ENCODE results near the gene NPPC. TPM values are rescaled to one million over a fixed set of nuclear protein-coding genes. Genes with fewer than 3 reads are reported as not detected.

The NPPC gene
- polyA plus RNA-seq, 1 donor: 3.5 TPM

DNA sequence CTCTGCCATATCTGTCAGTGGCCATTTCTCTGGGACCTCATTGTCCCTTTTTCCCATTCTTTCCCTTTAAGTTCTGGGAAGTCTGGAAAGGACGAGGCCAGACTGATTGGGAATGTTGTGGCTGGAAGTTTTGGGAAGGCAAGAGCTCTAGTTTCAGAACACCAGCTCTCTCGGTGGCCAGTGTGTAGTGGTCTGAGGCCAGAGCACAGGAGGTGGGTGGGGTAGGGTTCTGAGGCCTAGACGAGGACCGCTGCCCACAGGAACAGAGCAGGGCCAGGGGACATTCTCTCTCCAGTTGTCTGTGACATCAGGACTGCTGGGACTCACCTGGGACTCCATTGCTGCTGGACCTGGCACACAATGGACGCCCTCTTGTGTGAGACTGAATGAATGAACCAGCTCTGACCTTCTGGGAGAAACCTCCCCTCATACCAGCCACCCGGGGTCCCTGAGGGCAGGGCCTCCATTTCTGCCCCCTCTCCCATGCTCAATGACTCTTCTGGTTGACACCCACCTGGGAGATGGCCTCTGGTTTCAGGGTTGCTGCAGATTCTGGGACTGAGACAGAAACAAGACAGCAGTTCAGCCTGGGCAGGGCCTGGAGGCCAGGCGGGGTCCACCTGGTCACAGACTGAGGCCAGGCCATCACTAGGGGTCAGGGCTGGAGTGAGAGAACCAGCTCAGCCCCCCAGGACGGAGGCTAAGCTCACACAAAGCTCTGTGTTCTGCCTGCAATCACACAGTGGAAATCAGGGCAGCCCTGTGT lies 8.4 kb upstream of the NPPC start:
- DNase-seq: no peak

DNA sequence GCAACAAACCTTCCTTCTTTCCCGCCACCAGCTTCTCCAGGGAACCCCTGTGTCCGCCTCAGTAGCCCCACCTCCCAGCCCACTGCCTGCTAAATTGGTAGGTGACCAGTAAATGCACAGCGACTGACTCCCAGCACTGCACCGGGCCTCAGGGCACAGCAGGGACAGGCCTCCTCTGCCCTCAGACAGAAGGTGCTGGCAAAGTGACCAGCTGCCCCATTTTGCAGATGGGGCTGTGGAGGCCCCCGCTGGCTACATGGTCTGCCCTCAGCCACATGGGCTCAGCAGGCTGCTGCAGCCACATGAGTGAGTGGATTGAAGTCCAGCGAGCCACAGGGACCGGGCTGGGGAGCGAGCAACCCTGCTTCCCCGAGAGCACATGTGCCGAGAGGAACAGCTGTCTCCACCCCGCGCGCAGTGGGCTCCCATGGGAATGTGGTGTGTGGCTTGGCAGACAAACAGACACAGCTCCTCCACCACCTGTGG lies 7.8 kb upstream of the NPPC start:
- DNase-seq: peak; percentile 54

DNA sequence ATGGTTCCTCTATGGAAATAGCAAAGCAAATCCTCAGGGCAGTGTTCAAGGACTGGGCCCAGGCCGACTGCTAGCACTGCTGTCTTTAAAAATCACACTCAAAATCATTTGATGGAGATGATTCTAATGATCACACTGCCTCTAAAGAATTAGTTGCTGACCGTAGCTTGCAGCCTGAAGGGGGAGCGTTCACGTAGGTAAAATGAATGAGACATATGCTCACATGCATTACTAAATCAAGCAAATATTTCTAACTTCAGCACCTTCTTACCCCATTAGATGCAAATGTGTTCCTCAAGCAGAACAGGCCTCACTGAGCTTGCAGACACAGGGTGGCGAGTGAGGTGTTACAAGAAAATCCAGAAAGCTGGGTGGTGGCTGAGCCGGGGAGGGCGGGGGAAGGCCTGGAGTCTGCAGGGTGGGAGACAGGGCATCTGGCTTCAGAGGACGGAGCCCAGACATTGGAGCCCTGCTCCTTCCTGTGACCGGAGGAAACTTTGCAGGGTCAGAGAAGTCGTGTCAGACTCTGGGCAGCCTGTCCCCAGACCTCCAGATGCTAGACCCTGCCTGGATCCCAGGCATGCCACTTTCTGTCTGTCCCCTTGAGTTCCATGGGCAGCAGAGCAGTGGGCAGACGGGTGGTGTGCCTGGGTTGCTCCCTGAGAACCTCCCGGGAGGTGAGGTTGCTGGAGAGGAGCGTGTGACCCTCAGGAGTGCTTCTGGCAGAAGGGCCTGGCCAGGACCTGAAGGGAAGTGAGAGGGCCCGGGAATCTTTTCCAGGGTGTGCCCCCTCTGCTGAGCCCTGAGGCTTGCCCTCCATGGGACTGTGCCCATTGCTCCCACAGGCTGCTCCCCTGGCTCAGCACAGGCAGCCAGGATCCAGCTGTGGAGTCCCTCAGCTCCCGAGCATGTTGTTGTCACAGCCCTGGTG lies 7.1 kb upstream of the NPPC start:
- DNase-seq: no peak

GRCh38 chr2:231932711-231932970 lies 6.4 kb upstream of the NPPC start:
- no peak for DNase-seq

DNA sequence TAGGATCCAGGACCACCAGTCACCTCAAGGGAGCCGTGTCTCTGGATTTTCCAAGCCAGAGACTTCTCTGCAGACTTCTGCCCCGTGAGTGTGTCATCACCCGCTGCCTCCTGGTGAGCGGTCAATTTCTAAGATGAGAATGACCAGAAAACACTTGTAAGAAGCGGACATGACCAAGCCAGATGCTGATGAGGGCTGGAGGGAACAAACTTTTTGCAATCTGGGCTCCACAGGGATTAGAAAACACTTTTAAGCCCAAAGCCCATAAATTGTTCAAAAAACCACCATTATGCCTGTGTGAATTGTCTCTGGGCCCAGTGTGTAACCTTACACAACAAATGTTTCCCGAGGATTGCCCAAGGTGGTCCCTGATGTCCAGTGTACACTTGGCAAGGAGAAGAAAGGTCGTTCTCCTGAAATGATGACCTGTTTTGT lies 5.3 kb upstream of the NPPC start:
- peak; percentile 32 for DNase-seq

- DNase-seq: peak; percentile 58
These were observed 4.5 kb upstream of the NPPC start for GRCh38 chr2:231930593-231931281.

- peak; percentile 58 for DNase-seq
These were observed 3.9 kb upstream of the NPPC start for GRCh38 chr2:231929961-231930592.

- no peak for DNase-seq
These were observed 2.9 kb upstream of the NPPC start for GRCh38 chr2:231928901-231929725.

GRCh38 chr2:231928481-231928880 lies 2.3 kb upstream of the NPPC start:
- no peak for DNase-seq

DNA sequence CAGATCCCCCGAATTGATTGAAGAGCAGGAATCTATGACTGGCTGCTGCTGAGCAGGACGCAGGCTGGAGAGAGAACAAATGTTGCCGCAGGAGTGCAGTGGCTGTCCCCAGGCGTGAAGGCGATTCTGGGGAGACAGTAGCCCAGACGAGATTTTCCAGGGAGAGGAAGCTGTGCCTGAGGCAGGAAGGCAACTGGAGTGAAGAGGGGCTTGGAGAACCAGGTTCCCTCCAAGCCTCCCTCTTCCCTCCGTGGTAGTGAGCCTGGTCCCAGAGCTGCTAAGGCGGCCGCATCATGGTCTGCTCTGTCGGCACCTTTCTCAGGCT lies 1.3 kb upstream of the NPPC start:
- DNase-seq: no peak

- DNase-seq: peak; percentile 45
These were observed 767 bp upstream of the NPPC start for GRCh38 chr2:231926761-231927565.

DNA sequence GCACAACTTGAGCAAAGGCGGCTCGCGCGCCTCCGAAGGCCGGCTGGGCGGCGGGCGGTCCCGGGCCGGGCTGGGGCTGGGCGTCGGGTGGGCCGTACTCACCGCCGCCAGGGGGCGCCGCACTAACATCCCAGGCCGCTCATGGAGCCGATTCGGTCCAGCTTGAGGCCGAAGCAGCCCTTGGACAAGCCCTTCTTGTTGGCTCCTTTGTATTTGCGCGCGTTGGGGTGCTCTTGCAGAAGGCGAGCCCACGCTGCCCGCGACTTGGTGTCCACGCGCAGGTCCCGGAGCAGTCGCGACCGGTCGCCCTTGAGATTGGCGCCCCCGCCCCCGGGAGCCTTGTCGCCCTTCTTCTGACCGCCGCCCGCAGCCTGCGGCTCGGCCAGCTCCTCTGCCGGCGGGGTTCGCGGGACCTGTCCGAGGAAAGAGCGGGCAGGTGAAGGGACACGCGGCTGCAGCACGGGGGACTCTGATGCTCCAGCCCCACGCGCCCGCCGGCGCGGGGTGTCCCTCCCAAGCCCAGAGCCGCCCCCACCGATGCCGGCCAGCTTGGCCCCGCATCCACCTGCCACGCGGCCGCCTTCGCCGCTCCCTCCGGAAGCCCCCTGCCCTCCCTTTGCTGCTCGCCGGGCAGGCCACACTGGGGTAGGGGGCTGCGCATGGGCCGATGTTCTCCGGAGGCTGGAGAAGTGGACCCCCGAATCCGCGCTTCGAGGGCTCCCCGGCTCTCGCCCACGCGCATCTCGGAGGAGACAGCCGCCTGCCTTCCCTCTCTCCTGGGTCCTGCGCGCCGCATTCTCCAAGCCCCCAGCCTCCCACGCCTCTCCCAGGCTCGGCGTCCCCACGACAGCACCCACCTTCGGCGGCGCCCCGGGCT lies 655 bp downstream of the NPPC start:
- DNase-seq: peak; percentile 89

DNA sequence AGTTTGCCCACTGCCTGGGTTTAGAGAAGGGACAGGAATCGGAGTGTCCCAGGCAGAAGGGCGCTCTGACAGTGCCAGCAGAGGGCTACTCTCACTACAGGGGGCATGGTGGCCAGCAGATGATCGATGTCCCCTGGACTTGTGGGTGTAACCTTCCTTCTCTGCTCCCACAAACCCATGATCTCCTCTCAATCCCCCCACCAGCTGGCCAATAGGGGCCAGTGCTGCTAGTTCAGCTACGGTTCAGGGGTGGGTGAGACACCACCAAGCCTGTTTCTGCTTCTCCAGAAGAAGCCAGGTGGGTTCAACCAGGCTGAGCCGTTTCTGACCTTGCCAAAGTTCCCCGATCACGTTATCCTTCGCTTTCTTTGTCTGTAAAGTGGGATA lies 1.3 kb downstream of the NPPC start:
- no peak for DNase-seq

- DNase-seq: no peak
These were observed 2.0 kb downstream of the NPPC start for GRCh38 chr2:231923951-231924888.

DNA sequence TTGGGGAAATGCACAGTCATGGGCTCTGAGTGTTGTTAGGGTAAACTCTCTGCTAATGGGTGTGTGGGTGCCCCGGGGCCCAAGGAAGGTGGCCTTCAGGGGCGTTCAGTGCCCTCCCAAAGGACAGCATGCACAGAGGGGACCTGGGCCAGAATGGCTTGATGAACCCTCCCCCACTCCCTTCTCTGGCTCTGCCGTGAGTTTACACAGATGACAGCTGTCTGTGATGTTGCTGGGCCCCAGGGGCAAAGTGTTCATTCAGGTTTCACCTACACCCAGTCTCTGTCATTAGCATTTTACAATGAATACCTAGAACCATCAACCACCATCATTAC lies 3.2 kb downstream of the NPPC start:
- DNase-seq: no peak

- no peak for DNase-seq
These were observed 3.7 kb downstream of the NPPC start for GRCh38 chr2:231922311-231923009.

- DNase-seq: no peak
These were observed 5.4 kb downstream of the NPPC start for GRCh38 chr2:231920795-231921194.

DNA sequence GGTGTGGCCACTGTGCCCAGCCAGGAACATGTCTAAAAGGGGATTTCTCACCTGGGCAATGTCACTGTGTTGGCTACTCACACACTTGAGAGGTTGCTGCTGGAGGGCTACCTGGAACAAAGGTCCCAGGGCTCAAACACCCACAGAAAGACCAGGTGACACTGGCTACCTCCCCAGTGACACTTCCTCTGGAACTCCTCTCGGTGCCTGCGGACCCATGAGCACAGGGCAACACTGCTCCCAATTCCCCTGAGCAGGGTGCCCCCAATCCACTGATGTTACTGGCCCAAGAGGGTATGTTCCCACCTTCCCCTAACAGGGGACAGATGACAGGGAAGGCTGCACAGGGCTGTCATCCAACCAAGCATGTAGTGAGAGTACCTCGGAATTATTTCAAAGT lies 5.8 kb downstream of the NPPC start:
- DNase-seq: no peak
